K562 (cell line): ENCODE results near the gene EEF1A1. TPM values are rescaled to one million over a fixed set of nuclear protein-coding genes. Genes with fewer than 3 reads are reported as not detected.

Experiments
- BRF1 ChIP-seq: IDR thresholded peaks from 3 replicates; pipeline ENCODE4 v1.6.1; 2011; ENCODE audit warnings: borderline replicate concordance, mild to moderate bottlenecking; ENCODE audit not compliant: insufficient read length; ENCODE audit errors: extremely low read depth
- GABPB1 ChIP-seq: sonication (generic); formaldehyde crosslinking; IDR thresholded peaks from 2 replicates; pipeline ENCODE4 v1.8.0; 2022; ENCODE audit warnings: mild to moderate bottlenecking, missing genetic modification reagents
- HMG20B ChIP-seq: fragments of 250-450 bp; sonication (Bioruptor Pico); IDR thresholded peaks from 2 replicates; pipeline ENCODE4 v1.5.0; 2021; ENCODE audit warnings: mild to moderate bottlenecking
- PYGO2 ChIP-seq: fragments of 450-650 bp; IDR thresholded peaks from 2 replicates; pipeline ENCODE4 v1.6.1; 2016; ENCODE audit warnings: mild to moderate bottlenecking, missing genetic modification characterization, moderate library complexity, missing compliant biosample characterization
- RBFOX2 ChIP-seq: fragments of 200-400 bp; formaldehyde crosslinking; IDR thresholded peaks from 2 replicates; pipeline ENCODE4 v1.6.1; 2017; ENCODE audit warnings: low read depth, mild to moderate bottlenecking, low read length, moderate library complexity
- SMAD3 ChIP-seq: fragments of 450-650 bp; formaldehyde crosslinking; conservative IDR thresholded peaks from 2 replicates; pipeline ENCODE4 v1.4.0; 2020; ENCODE audit warnings: mild to moderate bottlenecking
- polyA plus RNA-seq, 8 experiments: library from polyadenylated mRNA; depleted of rRNA in 4 of 8; stranded (reverse) in 5 of 8; unstranded in 3 of 8; fragments of >200 nt; fragmentation: Nextera tagmentation in 2 of 8; fragmentation: Illumina TruSeq in 1 of 8; extraction: Ambion mirVana in 2 of 8; extraction: Trizol in 1 of 8; gene quantifications; 2 replicates each; pipeline versions ENCODE4 v1.2.1 to v1.2.3, GENCODE V29; 2011 to 2014; ENCODE audit warnings: inconsistent platforms in 1 of 8, missing spikeins in 1 of 8
- total RNA-seq, 7 experiments: library from RNA; depleted of rRNA in 6 of 7; stranded (reverse); fragments of >200 nt in 6 of 7; fragmentation: Illumina TruSeq in 2 of 7; extraction: Trizol in 2 of 7; gene quantifications; 2 replicates each; pipeline versions ENCODE4 v1.2.1 to v1.2.3, GENCODE V29; 2011 to 2021; ENCODE audit warnings: low replicate concordance in 1 of 7
- TF ChIP-seq, protein P1 (sequence below), 2 experiments: fragments of 250-450 bp in 1 of 2; fragments of 450-650 bp in 1 of 2; sonication (Bioruptor Pico) in 1 of 2; IDR thresholded peaks; 2 replicates each; pipeline versions ENCODE4 v1.6.1 to v1.8.0; 2016 to 2021; ENCODE audit warnings: mild to moderate bottlenecking in 2 of 2, moderate library complexity in 2 of 2, missing compliant biosample characterization in 1 of 2, missing genetic modification characterization in 1 of 2
- TF ChIP-seq, protein P2 (sequence below): sonication (generic); formaldehyde crosslinking; IDR thresholded peaks from 2 replicates; pipeline ENCODE4 v1.8.1; 2023; ENCODE audit warnings: mild to moderate bottlenecking, missing genetic modification reagents
- TF ChIP-seq, protein P3 (sequence below): fragments of 450-650 bp; IDR thresholded peaks from 2 replicates; pipeline ENCODE4 v1.6.1; 2016; ENCODE audit warnings: mild to moderate bottlenecking, moderate library complexity
- TF ChIP-seq, protein P4 (sequence below): fragments of 250-450 bp; sonication (Bioruptor Pico); IDR thresholded peaks from 2 replicates; pipeline ENCODE4 v1.6.1; 2021; ENCODE audit warnings: mild to moderate bottlenecking

Gene EEF1A1
- total and polyA plus RNA-seq, 9 of the 15 experiments (the other 6 are each of a cell fraction or from before 2014, with no cell fraction given) = 6,453 to 17,323 (median 11,082) TPM

DNA sequence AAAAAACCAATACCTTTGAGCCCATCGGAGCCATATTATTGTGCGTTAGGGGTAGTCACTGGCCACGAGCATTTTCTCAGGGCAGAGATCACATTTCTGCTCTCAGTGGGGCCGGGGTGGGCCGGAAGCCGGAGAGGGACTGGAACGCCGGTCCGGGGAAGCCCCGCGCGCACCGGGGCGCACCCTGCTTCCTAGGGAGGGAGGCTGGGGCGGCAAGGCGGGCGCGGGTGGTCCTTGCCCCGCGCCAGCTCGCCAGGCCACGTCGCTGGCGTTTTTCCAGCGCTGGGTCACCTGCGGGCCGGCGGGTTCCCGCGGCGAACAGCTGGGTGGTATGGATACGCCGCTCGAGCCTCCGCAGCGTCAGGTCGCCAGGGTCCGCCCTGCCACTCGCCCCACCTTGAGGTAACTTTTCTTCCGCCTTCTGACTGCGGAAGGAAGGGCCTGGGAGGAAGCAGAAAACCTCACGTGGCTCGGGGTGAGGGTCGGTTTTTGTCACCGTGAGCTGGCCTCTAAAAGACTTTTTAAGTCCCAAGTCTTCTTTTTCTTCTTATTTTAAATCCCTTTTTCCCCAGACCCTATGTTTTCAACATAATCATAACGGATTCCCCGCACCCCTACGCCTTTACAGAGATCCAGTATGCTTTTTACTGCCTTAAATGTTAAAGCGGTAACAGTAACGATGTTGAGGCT is 2.7 kb upstream of the EEF1A1 start (continued):
- TF ChIP-seq BRF1 (no peak), RBFOX2 (peak; percentile 99), PYGO2 (no peak), GABPB1 (CRISPR knock-in tag) (peak; percentile 67; the same call in 1 of the 2 replicates), SMAD3 (CRISPR knock-in tag) (no peak), HMG20B (CRISPR knock-in tag) (no peak)
- TF ChIP-seq, protein P1, sequence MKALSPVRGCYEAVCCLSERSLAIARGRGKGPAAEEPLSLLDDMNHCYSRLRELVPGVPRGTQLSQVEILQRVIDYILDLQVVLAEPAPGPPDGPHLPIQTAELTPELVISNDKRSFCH (CRISPR knock-in tag; IDR thresholded peaks at IDR 0.05) = no peak
- TF ChIP-seq, protein P1 (tag; IDR thresholded peaks at IDR 0.05) = peak; percentile 71; the same call in 1 of the 2 replicates
- TF ChIP-seq, protein P2, sequence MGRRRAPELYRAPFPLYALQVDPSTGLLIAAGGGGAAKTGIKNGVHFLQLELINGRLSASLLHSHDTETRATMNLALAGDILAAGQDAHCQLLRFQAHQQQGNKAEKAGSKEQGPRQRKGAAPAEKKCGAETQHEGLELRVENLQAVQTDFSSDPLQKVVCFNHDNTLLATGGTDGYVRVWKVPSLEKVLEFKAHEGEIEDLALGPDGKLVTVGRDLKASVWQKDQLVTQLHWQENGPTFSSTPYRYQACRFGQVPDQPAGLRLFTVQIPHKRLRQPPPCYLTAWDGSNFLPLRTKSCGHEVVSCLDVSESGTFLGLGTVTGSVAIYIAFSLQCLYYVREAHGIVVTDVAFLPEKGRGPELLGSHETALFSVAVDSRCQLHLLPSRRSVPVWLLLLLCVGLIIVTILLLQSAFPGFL (CRISPR knock-in tag) = no peak
- TF ChIP-seq, protein P3, sequence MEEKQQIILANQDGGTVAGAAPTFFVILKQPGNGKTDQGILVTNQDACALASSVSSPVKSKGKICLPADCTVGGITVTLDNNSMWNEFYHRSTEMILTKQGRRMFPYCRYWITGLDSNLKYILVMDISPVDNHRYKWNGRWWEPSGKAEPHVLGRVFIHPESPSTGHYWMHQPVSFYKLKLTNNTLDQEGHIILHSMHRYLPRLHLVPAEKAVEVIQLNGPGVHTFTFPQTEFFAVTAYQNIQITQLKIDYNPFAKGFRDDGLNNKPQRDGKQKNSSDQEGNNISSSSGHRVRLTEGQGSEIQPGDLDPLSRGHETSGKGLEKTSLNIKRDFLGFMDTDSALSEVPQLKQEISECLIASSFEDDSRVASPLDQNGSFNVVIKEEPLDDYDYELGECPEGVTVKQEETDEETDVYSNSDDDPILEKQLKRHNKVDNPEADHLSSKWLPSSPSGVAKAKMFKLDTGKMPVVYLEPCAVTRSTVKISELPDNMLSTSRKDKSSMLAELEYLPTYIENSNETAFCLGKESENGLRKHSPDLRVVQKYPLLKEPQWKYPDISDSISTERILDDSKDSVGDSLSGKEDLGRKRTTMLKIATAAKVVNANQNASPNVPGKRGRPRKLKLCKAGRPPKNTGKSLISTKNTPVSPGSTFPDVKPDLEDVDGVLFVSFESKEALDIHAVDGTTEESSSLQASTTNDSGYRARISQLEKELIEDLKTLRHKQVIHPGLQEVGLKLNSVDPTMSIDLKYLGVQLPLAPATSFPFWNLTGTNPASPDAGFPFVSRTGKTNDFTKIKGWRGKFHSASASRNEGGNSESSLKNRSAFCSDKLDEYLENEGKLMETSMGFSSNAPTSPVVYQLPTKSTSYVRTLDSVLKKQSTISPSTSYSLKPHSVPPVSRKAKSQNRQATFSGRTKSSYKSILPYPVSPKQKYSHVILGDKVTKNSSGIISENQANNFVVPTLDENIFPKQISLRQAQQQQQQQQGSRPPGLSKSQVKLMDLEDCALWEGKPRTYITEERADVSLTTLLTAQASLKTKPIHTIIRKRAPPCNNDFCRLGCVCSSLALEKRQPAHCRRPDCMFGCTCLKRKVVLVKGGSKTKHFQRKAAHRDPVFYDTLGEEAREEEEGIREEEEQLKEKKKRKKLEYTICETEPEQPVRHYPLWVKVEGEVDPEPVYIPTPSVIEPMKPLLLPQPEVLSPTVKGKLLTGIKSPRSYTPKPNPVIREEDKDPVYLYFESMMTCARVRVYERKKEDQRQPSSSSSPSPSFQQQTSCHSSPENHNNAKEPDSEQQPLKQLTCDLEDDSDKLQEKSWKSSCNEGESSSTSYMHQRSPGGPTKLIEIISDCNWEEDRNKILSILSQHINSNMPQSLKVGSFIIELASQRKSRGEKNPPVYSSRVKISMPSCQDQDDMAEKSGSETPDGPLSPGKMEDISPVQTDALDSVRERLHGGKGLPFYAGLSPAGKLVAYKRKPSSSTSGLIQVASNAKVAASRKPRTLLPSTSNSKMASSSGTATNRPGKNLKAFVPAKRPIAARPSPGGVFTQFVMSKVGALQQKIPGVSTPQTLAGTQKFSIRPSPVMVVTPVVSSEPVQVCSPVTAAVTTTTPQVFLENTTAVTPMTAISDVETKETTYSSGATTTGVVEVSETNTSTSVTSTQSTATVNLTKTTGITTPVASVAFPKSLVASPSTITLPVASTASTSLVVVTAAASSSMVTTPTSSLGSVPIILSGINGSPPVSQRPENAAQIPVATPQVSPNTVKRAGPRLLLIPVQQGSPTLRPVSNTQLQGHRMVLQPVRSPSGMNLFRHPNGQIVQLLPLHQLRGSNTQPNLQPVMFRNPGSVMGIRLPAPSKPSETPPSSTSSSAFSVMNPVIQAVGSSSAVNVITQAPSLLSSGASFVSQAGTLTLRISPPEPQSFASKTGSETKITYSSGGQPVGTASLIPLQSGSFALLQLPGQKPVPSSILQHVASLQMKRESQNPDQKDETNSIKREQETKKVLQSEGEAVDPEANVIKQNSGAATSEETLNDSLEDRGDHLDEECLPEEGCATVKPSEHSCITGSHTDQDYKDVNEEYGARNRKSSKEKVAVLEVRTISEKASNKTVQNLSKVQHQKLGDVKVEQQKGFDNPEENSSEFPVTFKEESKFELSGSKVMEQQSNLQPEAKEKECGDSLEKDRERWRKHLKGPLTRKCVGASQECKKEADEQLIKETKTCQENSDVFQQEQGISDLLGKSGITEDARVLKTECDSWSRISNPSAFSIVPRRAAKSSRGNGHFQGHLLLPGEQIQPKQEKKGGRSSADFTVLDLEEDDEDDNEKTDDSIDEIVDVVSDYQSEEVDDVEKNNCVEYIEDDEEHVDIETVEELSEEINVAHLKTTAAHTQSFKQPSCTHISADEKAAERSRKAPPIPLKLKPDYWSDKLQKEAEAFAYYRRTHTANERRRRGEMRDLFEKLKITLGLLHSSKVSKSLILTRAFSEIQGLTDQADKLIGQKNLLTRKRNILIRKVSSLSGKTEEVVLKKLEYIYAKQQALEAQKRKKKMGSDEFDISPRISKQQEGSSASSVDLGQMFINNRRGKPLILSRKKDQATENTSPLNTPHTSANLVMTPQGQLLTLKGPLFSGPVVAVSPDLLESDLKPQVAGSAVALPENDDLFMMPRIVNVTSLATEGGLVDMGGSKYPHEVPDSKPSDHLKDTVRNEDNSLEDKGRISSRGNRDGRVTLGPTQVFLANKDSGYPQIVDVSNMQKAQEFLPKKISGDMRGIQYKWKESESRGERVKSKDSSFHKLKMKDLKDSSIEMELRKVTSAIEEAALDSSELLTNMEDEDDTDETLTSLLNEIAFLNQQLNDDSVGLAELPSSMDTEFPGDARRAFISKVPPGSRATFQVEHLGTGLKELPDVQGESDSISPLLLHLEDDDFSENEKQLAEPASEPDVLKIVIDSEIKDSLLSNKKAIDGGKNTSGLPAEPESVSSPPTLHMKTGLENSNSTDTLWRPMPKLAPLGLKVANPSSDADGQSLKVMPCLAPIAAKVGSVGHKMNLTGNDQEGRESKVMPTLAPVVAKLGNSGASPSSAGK = peak; percentile 86
- TF ChIP-seq, protein P4, sequence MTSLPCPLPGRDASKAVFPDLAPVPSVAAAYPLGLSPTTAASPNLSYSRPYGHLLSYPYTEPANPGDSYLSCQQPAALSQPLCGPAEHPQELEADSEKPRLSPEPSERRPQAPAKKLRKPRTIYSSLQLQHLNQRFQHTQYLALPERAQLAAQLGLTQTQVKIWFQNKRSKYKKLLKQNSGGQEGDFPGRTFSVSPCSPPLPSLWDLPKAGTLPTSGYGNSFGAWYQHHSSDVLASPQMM (CRISPR knock-in tag) = no peak
